Smooth muscle cell (in vitro differentiated cells): ENCODE results near the gene ORAI3. TPM values are rescaled to one million over a fixed set of nuclear protein-coding genes. Genes with fewer than 3 reads are reported as not detected.

Source experiments
- DNase-seq: peaks from one replicate; lab custom pipeline; 2025; ENCODE audit not compliant: unreplicated experiment; lab: John Stamatoyannopoulos, UW
- H2AFZ ChIP-seq: fragments of 200-600 bp; sonication (generic); 2 replicates; pipeline ENCODE4 v1.6.0; 2016; ENCODE audit warnings: antibody characterized with exemption, low read depth, mild to moderate bottlenecking
- H3F3A ChIP-seq: fragments of 200-600 bp; sonication (generic); 2 replicates; pipeline ENCODE4 v1.6.0; 2017; ENCODE audit warnings: antibody characterized with exemption, low read depth
- H3K27ac ChIP-seq: fragments of 200-600 bp; sonication (generic); 2 replicates; pipeline ENCODE4 v1.5.1; 2016; ENCODE audit warnings: low read depth, mild to moderate bottlenecking
- H3K27me3 ChIP-seq: fragments of 200-600 bp; sonication (generic); 2 replicates; pipeline ENCODE4 v1.6.1; 2016; ENCODE audit warnings: low read depth, mild to moderate bottlenecking
- H3K36me3 ChIP-seq: fragments of 200-600 bp; sonication (generic); 2 replicates; pipeline ENCODE4 v1.5.1; 2016; ENCODE audit warnings: low read depth
- H3K4me1 ChIP-seq: fragments of 200-600 bp; sonication (generic); 2 replicates; pipeline ENCODE4 v1.5.1; 2016; ENCODE audit warnings: low read depth
- H3K4me2 ChIP-seq: fragments of 200-600 bp; sonication (generic); 2 replicates; pipeline ENCODE4 v1.6.0; 2016; ENCODE audit warnings: mild to moderate bottlenecking
- H3K4me3 ChIP-seq: fragments of 200-600 bp; sonication (generic); 2 replicates; pipeline ENCODE4 v1.5.1; 2016; ENCODE audit warnings: mild to moderate bottlenecking
- H3K79me2 ChIP-seq: fragments of 200-600 bp; sonication (generic); 2 replicates; pipeline ENCODE4 v1.6.0; 2016; ENCODE audit warnings: low read depth, mild to moderate bottlenecking
- H3K9ac ChIP-seq: fragments of 200-600 bp; sonication (generic); 2 replicates; pipeline ENCODE4 v1.6.0; 2016; ENCODE audit warnings: low read depth
- H3K9me3 ChIP-seq: fragments of 200-600 bp; sonication (generic); replicated peaks from 2 replicates; pipeline ENCODE4 v1.5.1; 2016; ENCODE audit warnings: low read depth
- H4K20me1 ChIP-seq: fragments of 200-600 bp; sonication (generic); 2 replicates; pipeline ENCODE4 v1.6.0; 2016; ENCODE audit warnings: low read depth
- CTCF ChIP-seq: fragments of 200-600 bp; sonication (generic); IDR thresholded peaks from 2 replicates; pipeline ENCODE4 v1.5.1; 2017; ENCODE audit warnings: borderline replicate concordance, mild to moderate bottlenecking, antibody characterized with exemption; ENCODE audit not compliant: insufficient read depth, poor library complexity, severe bottlenecking
- WGBS: methylation state at CpG from one replicate; pipeline ENCODE4 v1.1.7; 2016; ENCODE audit warnings: low lambda C conversion rate; 5-methylcytosine and 5-hydroxymethylcytosine counted together
- polyA plus RNA-seq: library from polyadenylated mRNA; unstranded; fragments of >200 nt; fragmentation: Nextera tagmentation; extraction: Ambion mirVana; gene quantifications from 2 replicates; pipeline ENCODE4 v1.2.1, GENCODE V29; 2016
- total RNA-seq: library from RNA; depleted of rRNA; stranded (reverse); fragments of >200 nt; gene quantifications from 2 replicates; pipeline ENCODE4 v1.2.3, GENCODE V29; 2014

The ORAI3 gene
- total and polyA plus RNA-seq, 2 experiments from 2014 or later: 34.9 to 39.4 TPM

GRCh38 chr16:30922960-30923535 lies 25.8 kb upstream of the ORAI3 start:
- H3K36me3 ChIP-seq: no peaks in the 10 kb centered on the region
- no peak for TF ChIP-seq CTCF
- peak overlapping the region; percentile 93 for H3K4me2 ChIP-seq
- H3K27ac ChIP-seq: peak overlapping the region; percentile 94
- H3K4me1 ChIP-seq: peaks cover 10% of the 10 kb centered on the region
- H3K27me3 ChIP-seq: no peaks in the 10 kb centered on the region
- peak overlapping the region; percentile 93 for H3K9ac ChIP-seq
- under 1% methylated on average over 32 of the region's 33 CpGs for WGBS
- H3K9me3 ChIP-seq: no peaks in the 10 kb centered on the region
- peak overlapping the region; percentile 93 for H2AFZ ChIP-seq
- peaks cover 12% of the 10 kb centered on the region for H4K20me1 ChIP-seq
- H3K4me3 ChIP-seq: peak overlapping the region; percentile 89
- H3F3A ChIP-seq: no peaks in the 10 kb centered on the region
- peak; percentile 94 for DNase-seq
- peaks cover 3% of the 10 kb centered on the region for H3K79me2 ChIP-seq

- Histone ChIP-seq H3K4me3 (peak within 1 kb of the TSS; percentile 89), H3K27ac (peak within 1 kb of the TSS; percentile 94), H3K9ac (peak within 1 kb of the TSS; percentile 93), H3K9me3 (no peaks in the 10 kb centered on the region), H3K79me2 (peaks cover 3% of the 10 kb centered on the region), H3K36me3 (no peaks in the 10 kb centered on the region), H3K4me1 (peaks cover 10% of the 10 kb centered on the region), H2AFZ (peak within 1 kb of the TSS; percentile 93), H4K20me1 (peaks cover 12% of the 10 kb centered on the region), H3F3A (no peaks in the 10 kb centered on the region), H3K27me3 (no peaks in the 10 kb centered on the region), H3K4me2 (peak within 1 kb of the TSS; percentile 93)
- WGBS: 1% methylated on average over 10 of the region's 31 CpGs
- no peak for TF ChIP-seq CTCF
- DNase-seq: no peak
Measured at GRCh38 chr16:30923554-30924075, 25.3 kb upstream of the ORAI3 start, which contains the start of gene FBXL19. Gene FBXL19 (plus strand): TSS chr16:30923572. CDS start chr16:30925755, 2,183 bp downstream.

GRCh38 chr16:30924076-30924912 lies 24.6 kb upstream of the ORAI3 start:
- Histone ChIP-seq H3K9ac (peak overlapping the region; percentile 62), H3K4me3 (peak overlapping the region; percentile 89), H3K4me2 (peak overlapping the region; percentile 93), H3K4me1 (peaks cover 10% of the 10 kb centered on the region), H3K36me3 (no peaks in the 10 kb centered on the region), H3F3A (no peaks in the 10 kb centered on the region), H3K79me2 (peaks cover 3% of the 10 kb centered on the region), H3K9me3 (no peaks in the 10 kb centered on the region), H3K27me3 (no peaks in the 10 kb centered on the region), H2AFZ (no peak overlapping the region), H4K20me1 (peaks cover 12% of the 10 kb centered on the region), H3K27ac (peak overlapping the region; percentile 31)
- no peak for TF ChIP-seq CTCF
- DNase-seq: no peak
- WGBS: 11% methylated on average over 8 of the region's 53 CpGs
